Ectodermal cell (in vitro differentiated cells): ENCODE data around the gene RSRC1.

Experiments
- H3K27ac ChIP-seq: 2 replicates; pipeline ENCODE4 v1.7.0; 2013; ENCODE audit warnings: mild to moderate bottlenecking, low read depth, low read length; ENCODE audit not compliant: insufficient read depth, poor library complexity, severe bottlenecking
- H3K27me3 ChIP-seq: 2 replicates; pipeline ENCODE4 v1.7.0; 2013; ENCODE audit warnings: mild to moderate bottlenecking, low read length; ENCODE audit not compliant: insufficient read depth, control insufficient read depth, poor library complexity, severe bottlenecking
- H3K36me3 ChIP-seq: one replicate; pipeline ENCODE4 v1.7.0; 2013; ENCODE audit warnings: low read length; ENCODE audit not compliant: control insufficient read depth, insufficient read depth
- H3K4me1 ChIP-seq: one replicate; pipeline ENCODE4 v1.7.0; 2013; ENCODE audit warnings: low read length; ENCODE audit not compliant: control insufficient read depth, insufficient read depth
- H3K4me3 ChIP-seq: 2 replicates; pipeline ENCODE4 v1.7.0; 2013; ENCODE audit warnings: low read depth, low read length, control low read depth; ENCODE audit not compliant: insufficient read depth
- H3K9me3 ChIP-seq: 2 replicates; pipeline ENCODE4 v1.7.0; 2013; ENCODE audit warnings: mild to moderate bottlenecking, low read length, moderate library complexity; ENCODE audit not compliant: control insufficient read depth
- WGBS, 2 experiments: methylation state at CpG; one replicate each; pipeline ENCODE4 v1.1.7; 2013; ENCODE audit warnings: missing lambda C conversion rate in 2 of 2; 5-methylcytosine and 5-hydroxymethylcytosine counted together

Gene RSRC1

GRCh38 chr3:158261371-158261991, 151.6 kb downstream of the RSRC1 start:
- 71 to 87% methylated on average over 4 of the region's 4 CpGs for WGBS, 2 experiments
- Histone ChIP-seq H3K27ac (no peak overlapping the region), H3K9me3 (no peaks in the 10 kb centered on the region), H3K36me3 (no peaks in the 10 kb centered on the region), H3K4me3 (no peak overlapping the region), H3K4me1 (no peaks in the 10 kb centered on the region), H3K27me3 (no peaks in the 10 kb centered on the region)

GRCh38 chr3:158264894-158265293, 155.0 kb downstream of the RSRC1 start:
- no peak overlapping the region for H3K4me3 ChIP-seq
- no peaks in the 10 kb centered on the region for H3K9me3 ChIP-seq
- H3K27ac ChIP-seq: no peak overlapping the region
- H3K27me3 ChIP-seq: no peaks in the 10 kb centered on the region
- no peaks in the 10 kb centered on the region for H3K36me3 ChIP-seq
- no peaks in the 10 kb centered on the region for H3K4me1 ChIP-seq

GRCh38 chr3:158267015-158267414, 157.1 kb downstream of the RSRC1 start:
- H3K9me3 ChIP-seq: no peaks in the 10 kb centered on the region
- no peaks in the 10 kb centered on the region for H3K27me3 ChIP-seq
- H3K4me3 ChIP-seq: no peak overlapping the region
- H3K4me1 ChIP-seq: no peaks in the 10 kb centered on the region
- no peak overlapping the region for H3K27ac ChIP-seq
- 100% methylated on average over 1 of the region's 1 CpG for WGBS, 2 experiments
- no peaks in the 10 kb centered on the region for H3K36me3 ChIP-seq

GRCh38 chr3:158269942-158270341, 160.1 kb downstream of the RSRC1 start:
- Histone ChIP-seq H3K4me3 (no peak overlapping the region), H3K27ac (no peak overlapping the region), H3K9me3 (no peaks in the 10 kb centered on the region), H3K4me1 (no peaks in the 10 kb centered on the region), H3K36me3 (no peaks in the 10 kb centered on the region), H3K27me3 (no peaks in the 10 kb centered on the region)
- WGBS, 2 experiments: 54 to 63% methylated on average over 4 of the region's 4 CpGs

- H3K36me3 ChIP-seq: no peaks in the 10 kb centered on the region
- 52 to 56% methylated on average over 5 of the region's 6 CpGs for WGBS, 2 experiments
- H3K27me3 ChIP-seq: no peaks in the 10 kb centered on the region
- H3K27ac ChIP-seq: no peak overlapping the region
- no peaks in the 10 kb centered on the region for H3K4me1 ChIP-seq
- H3K4me3 ChIP-seq: no peak overlapping the region
- no peaks in the 10 kb centered on the region for H3K9me3 ChIP-seq
Measured at GRCh38 chr3:158272081-158272480, 162.2 kb downstream of the RSRC1 start.

- 100% methylated on average over 1 of the region's 1 CpG; no CpG with 5 or more reads in 1 of the 2 experiments for WGBS, 2 experiments
- Histone ChIP-seq H3K27me3 (no peaks in the 10 kb centered on the region), H3K4me3 (no peak overlapping the region), H3K9me3 (no peaks in the 10 kb centered on the region), H3K4me1 (no peaks in the 10 kb centered on the region), H3K36me3 (no peaks in the 10 kb centered on the region), H3K27ac (no peak overlapping the region)
Measured at GRCh38 chr3:158273656-158274055, 163.8 kb downstream of the RSRC1 start.

- 96 to 98% methylated on average over 2 to 3 of the region's 3 CpGs for WGBS, 2 experiments
Measured at GRCh38 chr3:158278187-158278586, 168.3 kb downstream of the RSRC1 start.

GRCh38 chr3:158279609-158280008, 169.7 kb downstream of the RSRC1 start:
- H3K27ac ChIP-seq: no peak overlapping the region
- H3K4me3 ChIP-seq: no peak overlapping the region
- H3K9me3 ChIP-seq: no peaks in the 10 kb centered on the region
- no peaks in the 10 kb centered on the region for H3K27me3 ChIP-seq
- H3K36me3 ChIP-seq: no peaks in the 10 kb centered on the region
- H3K4me1 ChIP-seq: no peaks in the 10 kb centered on the region

More at GRCh38 chr3:158278187-158278586, 168.3 kb downstream of the RSRC1 start:
- Histone ChIP-seq H3K27ac (no peak overlapping the region), H3K36me3 (no peaks in the 10 kb centered on the region), H3K4me1 (no peaks in the 10 kb centered on the region), H3K9me3 (no peaks in the 10 kb centered on the region), H3K27me3 (no peaks in the 10 kb centered on the region), H3K4me3 (no peak overlapping the region)

GRCh38 chr3:158295771-158296170, 185.9 kb downstream of the RSRC1 start:
- Histone ChIP-seq H3K27ac (no peak overlapping the region), H3K4me3 (no peak overlapping the region), H3K9me3 (no peaks in the 10 kb centered on the region), H3K36me3 (no peaks in the 10 kb centered on the region), H3K4me1 (no peaks in the 10 kb centered on the region), H3K27me3 (no peaks in the 10 kb centered on the region)
- WGBS, 2 experiments: 80% methylated on average over 2 of the region's 2 CpGs; no CpG with 5 or more reads in 1 of the 2 experiments

GRCh38 chr3:158297940-158298339, 188.1 kb downstream of the RSRC1 start:
- no peaks in the 10 kb centered on the region for H3K36me3 ChIP-seq
- no peak overlapping the region for H3K27ac ChIP-seq
- H3K9me3 ChIP-seq: no peaks in the 10 kb centered on the region
- H3K4me3 ChIP-seq: no peak overlapping the region
- no peaks in the 10 kb centered on the region for H3K4me1 ChIP-seq
- no peaks in the 10 kb centered on the region for H3K27me3 ChIP-seq
